ENCODE data around the gene PLAC9.
"Not testable (repeated sequence)": the region's sequence is repeated elsewhere in the genome, so short reads cannot be mapped to it uniquely, and the experiment has no call there.

PLAC9 gene

GRCh38 chr10:80132299-80133139 is at the start of gene PLAC9:
Gene PLAC9, plus strand, starts transcription at chr10:80132730. Its CDS starts 33 bp downstream, at chr10:80132763.
- no peak for DNase-seq (ENCODE audit: low read depth in 3 of 3)

GRCh38 chr10:80090121-80090520 is 42.4 kb upstream of the PLAC9 start:
- no peak for DNase-seq (ENCODE audit: low read depth in 3 of 3)

GRCh38 chr10:80094231-80094630 is 38.3 kb upstream of the PLAC9 start:
- no peak for DNase-seq (ENCODE audit: low read depth in 3 of 3)

- DNase-seq (ENCODE audit: low read depth in 3 of 3) = not testable (repeated sequence)
Observed at GRCh38 chr10:80098272-80098671, 34.3 kb upstream of the PLAC9 start.

GRCh38 chr10:80099295-80099694 is 33.2 kb upstream of the PLAC9 start:
- DNase-seq (ENCODE audit: low read depth in 3 of 3) = not testable (repeated sequence)

- DNase-seq (ENCODE audit: low read depth in 3 of 3) = no peak
Observed at GRCh38 chr10:80100116-80100515, 32.4 kb upstream of the PLAC9 start.

GRCh38 chr10:80100861-80101695 is 31.5 kb upstream of the PLAC9 start:
- no peak for DNase-seq (ENCODE audit: low read depth in 3 of 3)

- no peak for DNase-seq (ENCODE audit: low read depth in 3 of 3)
Observed at GRCh38 chr10:80104066-80104926, 28.2 kb upstream of the PLAC9 start.

GRCh38 chr10:80108576-80109239 is 23.8 kb upstream of the PLAC9 start:
- DNase-seq (ENCODE audit: low read depth in 3 of 3) = no peak

GRCh38 chr10:80110986-80111385 is 21.5 kb upstream of the PLAC9 start:
- no peak for DNase-seq (ENCODE audit: low read depth in 3 of 3)

GRCh38 chr10:80118669-80119068 is 13.9 kb upstream of the PLAC9 start:
- no peak for DNase-seq (ENCODE audit: low read depth in 3 of 3)

GRCh38 chr10:80122110-80122710 is 10.3 kb upstream of the PLAC9 start:
- no peak for DNase-seq (ENCODE audit: low read depth in 3 of 3)

GRCh38 chr10:80122746-80123145 is 9.8 kb upstream of the PLAC9 start:
- DNase-seq (ENCODE audit: low read depth in 3 of 3) = no peak

GRCh38 chr10:80126876-80127275 is 5.7 kb upstream of the PLAC9 start:
- DNase-seq (ENCODE audit: low read depth in 3 of 3) = no peak

- DNase-seq (ENCODE audit: low read depth in 3 of 3) = no peak
Observed at GRCh38 chr10:80131499-80131901, 1.0 kb upstream of the PLAC9 start.

GRCh38 chr10:80133206-80133605 is 676 bp downstream of the PLAC9 start:
- no peak for DNase-seq (ENCODE audit: low read depth in 3 of 3)

GRCh38 chr10:80133687-80134086 is 1.2 kb downstream of the PLAC9 start:
- not testable (repeated sequence) for DNase-seq (ENCODE audit: low read depth in 3 of 3)

GRCh38 chr10:80136134-80136571 is 3.6 kb downstream of the PLAC9 start:
- DNase-seq (ENCODE audit: low read depth in 3 of 3) = no peak

GRCh38 chr10:80137031-80137862 is 4.7 kb downstream of the PLAC9 start:
- no peak for DNase-seq (ENCODE audit: low read depth in 3 of 3)

GRCh38 chr10:80137920-80138319 is 5.4 kb downstream of the PLAC9 start:
- DNase-seq (ENCODE audit: low read depth in 3 of 3) = no peak
